B cell (primary cell): ENCODE data around the gene ZNF732.

Source experiments
- CTCF ChIP-seq: fragments of 200-600 bp; IDR thresholded peaks from one replicate; pipeline ENCODE4 v1.8.0; 2022; ENCODE audit warnings: antibody characterized with exemption, mild to moderate bottlenecking
- EZH2 ChIP-seq: IDR thresholded peaks from 2 replicates; pipeline ENCODE4 v1.6.1; 2012; ENCODE audit warnings: borderline replicate concordance, low read depth, mild to moderate bottlenecking, moderate library complexity, low read length; ENCODE audit not compliant: insufficient read depth, poor library complexity, severe bottlenecking

DNA sequence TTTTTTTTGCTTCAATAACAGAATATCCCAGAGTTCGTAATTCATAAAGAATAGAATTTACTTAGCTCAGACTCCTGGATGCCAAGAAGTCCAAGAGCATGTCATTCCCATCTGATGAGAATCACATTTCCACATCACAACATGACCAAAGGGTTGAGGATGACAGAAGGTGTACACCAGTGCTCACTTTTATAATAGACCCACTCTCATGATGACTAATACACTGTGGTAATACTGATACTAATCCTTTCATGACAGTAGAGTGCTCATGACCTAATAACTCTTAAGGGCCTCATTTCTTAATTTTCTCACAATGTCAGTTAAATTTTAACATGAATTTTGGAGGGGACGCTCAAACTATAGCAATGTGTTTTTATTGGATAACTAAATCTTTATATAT, 69.2 kb downstream of the ZNF732 start:
- TF ChIP-seq EZH2 = no peak
- TF ChIP-seq CTCF = no peak
